GM18858 (cell line): ENCODE measurements around the gene USP19.

Source experiments
- ATAC-seq: cut with Tn5 transposase; IDR thresholded peaks from one replicate; pipeline ENCODE4 v1.9.1; 2021; ENCODE audit not compliant: unreplicated experiment

USP19 gene

GRCh38 chr3:49134471-49135265 lies 14.0 kb upstream of the USP19 start:
- no peak for ATAC-seq

- no peak for ATAC-seq
Measured at GRCh38 chr3:49133226-49133951, 12.8 kb upstream of the USP19 start.

DNA sequence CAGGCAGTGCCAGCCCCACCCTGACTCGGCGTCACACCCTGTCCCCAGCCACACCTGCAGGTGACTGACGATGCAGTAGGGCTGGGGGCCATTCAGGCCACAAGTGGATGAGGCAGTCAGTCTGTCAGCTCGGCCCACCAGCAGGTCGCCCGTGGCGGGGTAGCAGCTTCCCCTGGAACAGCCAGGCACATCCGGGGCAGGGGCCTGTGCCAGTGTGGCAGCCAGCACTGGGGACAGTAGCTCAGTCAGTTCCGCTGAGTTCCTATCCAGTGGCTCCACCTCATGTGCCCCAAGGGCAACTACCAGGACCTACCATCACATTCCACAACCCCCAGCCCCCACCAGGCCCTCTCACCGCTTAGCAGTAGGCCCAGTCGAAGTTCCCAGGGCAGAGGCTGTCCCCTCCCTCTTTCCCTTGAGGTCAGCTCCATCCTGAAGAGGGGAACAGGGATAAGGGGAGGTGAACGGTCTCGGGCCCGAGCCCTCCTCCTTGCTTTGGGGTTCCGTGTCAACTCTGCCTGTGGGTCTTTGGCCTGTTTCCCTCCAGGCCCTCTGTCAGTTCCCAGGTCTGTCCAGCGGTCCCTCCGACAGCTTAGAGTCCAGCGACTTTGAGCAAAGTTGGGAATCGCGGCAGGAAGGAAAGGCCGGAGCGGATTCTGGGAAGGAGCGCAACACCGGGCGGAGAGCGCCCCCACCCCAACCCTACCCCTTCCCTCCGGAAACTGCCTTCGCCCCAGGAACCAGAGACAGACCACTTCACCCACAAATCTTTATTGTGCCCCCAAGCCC lies 12.0 kb upstream of the USP19 start, which contains the start of gene LAMB2:
Gene LAMB2 (minus strand): TSS at position 614 of the 789 bp plus-strand sequence. CDS start 183 bp downstream, at position 431.
- ATAC-seq: no peak

- ATAC-seq: no peak
Measured at GRCh38 chr3:49132073-49132436, 11.4 kb upstream of the USP19 start.

DNA sequence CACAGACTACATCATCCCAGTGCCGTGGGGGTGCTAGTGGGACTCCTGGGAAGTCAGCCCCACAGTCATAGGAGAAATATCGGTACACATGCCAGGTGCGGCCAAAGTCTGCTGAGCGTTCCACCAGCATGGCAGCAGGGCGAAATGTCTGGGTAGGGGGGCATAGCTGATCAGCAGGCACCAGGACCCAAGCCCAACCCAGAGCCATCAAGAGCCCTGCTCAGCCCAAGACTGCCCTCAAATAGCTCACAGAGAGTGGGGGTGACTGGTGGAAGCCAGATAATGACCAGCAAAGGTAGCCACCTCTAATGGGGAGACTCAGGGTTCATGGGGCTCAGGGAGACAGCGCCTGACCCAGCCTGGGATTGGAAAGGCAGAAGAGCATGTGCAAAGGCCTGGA lies 11.0 kb upstream of the USP19 start:
- ATAC-seq: no peak

GRCh38 chr3:49131040-49131439 lies 10.4 kb upstream of the USP19 start:
- ATAC-seq: no peak

DNA sequence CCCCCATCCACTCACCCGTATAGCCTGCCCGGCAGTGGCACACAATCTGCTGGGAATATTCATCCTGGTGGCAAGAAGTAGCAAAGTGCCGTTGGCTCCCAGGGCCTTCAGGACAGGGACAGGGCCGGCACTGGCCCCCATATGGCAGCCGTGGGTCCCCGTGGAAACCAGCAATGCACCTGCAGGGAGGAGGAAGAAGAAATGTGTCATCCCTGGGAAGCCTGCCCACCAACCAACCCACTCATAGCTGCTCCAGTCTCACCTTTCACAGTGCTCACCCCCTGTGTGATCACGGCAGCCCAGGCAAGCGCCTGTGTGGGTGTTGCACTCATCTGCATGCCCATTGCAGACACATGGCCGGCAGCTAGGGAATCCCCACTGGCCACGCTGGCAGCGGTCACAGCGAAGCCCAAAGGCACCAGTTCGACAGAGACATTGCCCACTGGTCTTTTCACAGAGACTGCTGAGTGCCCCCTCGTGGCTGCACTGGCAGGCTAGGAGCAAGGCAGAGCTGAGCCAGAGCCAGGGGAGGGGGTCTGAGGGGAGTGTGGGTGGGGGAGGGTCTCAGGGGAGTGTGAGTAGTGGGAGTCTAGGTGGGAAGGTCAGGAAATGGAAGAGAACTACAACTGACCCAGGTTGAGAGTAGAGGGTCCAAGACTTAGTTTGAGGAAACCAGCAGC lies 4.5 kb upstream of the USP19 start:
- ATAC-seq: no peak

DNA sequence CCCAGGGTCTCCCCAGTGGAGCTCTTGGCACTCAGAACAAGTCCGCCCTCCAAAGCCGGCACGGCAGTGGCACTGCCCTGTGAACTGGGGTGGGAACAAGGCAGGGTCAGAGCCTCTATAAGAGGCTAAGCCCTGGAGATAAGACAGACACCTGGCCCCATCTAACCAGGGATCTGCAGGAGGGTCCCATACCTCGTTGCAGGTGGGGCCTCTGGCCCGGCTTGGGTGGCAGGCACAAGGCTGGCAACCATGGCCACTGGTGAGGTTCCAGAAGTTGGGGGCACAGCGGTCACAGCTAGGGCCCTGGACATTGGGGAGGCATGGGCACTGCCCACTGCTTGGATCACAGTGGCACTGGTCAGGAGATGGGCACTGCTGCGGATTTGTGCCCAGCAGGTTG lies 3.6 kb upstream of the USP19 start:
- ATAC-seq: no peak

DNA sequence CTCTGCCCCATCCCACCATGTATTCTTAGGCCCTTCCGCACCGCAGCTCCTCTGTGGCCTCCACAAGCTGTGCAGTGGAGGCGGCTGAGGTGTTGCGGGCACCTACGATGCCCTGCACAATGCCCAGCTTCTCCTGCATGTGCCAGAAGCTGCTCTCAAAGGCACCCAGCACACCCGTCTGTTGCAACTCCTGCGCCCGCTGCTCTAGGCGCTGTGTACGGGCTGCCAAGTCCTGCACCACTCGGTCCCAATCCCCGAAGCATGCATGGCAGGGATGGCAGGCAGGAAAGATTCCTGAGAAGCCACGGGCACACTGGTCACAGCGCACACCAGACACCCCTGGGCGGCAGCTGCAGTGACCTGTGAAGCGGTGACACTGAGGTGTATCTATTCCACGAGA lies 3.1 kb upstream of the USP19 start:
- no peak for ATAC-seq

DNA sequence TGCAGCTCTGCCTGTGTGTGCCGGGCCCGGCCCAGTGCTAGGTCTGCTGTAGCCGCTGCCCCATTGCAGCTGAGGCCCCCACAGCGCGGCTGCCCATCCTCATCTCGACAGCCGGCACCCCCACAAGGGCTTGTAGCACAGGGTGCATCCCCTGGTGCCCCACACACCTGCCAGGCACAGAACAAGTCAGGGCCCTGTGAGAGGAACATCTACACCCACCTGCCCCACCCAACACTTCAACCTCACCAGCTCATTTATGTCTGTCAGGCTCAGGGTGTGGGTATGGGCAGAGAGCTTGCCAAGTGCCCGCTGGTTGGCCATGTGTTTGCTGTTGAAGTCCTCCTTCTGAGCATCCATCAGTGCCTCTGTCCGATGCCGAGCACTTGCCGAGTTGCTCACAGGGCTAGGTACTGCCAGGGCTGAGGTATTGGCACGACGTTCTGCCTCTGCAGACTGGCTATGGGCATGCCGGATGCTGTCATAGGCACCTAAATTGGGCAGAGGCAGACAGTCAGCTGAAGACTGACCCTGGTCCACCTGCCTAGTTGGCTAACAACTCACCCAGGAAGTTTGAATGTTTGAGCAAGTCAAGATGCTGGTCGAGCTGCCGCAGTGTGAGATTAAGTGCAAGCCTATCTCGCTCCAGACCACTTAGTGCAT lies 2.4 kb upstream of the USP19 start:
- ATAC-seq: no peak

DNA sequence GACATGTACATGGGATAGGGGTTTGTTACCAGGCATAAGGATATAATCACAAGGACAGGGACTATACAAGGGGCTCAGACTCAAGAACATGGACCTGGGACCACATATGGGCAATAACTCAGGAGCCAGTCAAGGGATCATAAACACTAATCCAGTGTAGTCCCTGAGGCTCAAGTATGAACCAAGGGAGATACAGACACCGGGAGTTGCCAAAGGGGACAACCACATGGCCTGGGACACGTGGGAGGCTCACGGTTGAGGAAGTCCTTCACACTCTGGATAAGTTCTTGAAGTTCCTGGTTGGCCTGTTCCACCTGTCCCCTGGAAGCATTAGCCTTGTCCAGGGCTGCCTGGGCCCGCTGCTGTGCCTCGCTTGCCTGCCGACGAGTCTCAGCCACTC lies 1.8 kb upstream of the USP19 start:
- ATAC-seq: no peak

DNA sequence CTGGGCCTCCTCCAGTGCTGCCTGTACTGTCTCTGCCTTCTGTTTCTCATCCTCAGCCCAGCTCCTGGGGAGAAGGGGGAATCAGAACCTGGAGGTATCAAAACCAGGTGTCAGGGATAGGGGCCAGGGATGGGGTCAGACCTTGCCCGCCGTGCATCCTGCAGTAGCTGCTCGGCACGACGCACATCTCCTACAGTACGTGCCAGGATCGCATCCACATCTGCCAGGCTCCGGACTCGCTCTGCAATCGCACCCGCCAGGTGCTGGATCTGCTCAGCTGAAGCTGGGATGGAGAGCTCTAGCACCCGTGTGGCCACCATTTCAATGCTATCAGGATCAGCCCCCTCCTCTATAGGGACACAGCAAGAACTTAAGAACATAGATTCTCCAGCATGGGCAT lies 1.4 kb upstream of the USP19 start:
- no peak for ATAC-seq

- ATAC-seq: no peak
Measured at GRCh38 chr3:49121132-49121736, 611 bp upstream of the USP19 start.

- ATAC-seq: no peak
Measured at GRCh38 chr3:49120096-49120437, 556 bp downstream of the USP19 start.

GRCh38 chr3:49119439-49119838 lies 1.2 kb downstream of the USP19 start:
- no peak for ATAC-seq

- no peak for ATAC-seq
Measured at GRCh38 chr3:49119036-49119435, 1.6 kb downstream of the USP19 start.

DNA sequence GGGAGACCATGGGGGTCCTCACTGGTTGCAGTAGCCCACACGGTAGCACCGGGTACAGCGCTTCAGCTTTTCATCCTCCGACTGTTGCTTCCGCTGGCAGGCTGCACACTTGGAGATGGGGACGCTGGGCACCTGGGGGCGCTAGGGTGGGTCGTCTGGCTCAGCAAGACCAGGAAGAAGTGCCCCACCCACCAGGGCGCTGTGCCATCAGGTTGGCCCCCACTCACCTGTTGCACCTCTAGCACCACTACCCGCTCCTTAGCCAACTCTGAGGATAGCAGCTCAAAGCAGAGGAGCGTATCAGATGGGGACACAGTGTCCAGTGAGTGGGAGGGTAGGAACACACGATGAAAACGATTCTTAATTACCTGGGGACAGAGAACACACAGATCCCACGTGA lies 8.4 kb downstream of the USP19 start:
- ATAC-seq: no peak

DNA sequence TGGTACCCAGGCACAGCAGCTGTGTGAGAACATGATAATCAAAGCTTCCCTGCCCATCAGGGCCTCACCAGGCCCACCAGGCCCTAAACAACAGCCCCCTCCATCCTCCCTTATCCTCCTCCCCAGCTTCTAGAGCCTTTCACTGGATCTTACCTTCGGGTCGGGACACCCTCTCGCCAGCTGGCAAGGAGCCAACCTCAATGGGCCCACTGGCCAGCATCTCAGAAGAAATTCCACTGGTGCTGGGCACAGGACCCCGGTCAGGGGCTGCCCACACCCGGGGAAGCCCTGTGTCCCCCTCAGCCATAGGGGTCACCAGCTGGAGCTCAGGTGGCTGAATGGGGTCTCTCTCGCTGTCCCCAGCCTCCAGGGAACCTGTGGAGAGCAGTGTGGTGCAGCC lies 9.3 kb downstream of the USP19 start:
- ATAC-seq: no peak

DNA sequence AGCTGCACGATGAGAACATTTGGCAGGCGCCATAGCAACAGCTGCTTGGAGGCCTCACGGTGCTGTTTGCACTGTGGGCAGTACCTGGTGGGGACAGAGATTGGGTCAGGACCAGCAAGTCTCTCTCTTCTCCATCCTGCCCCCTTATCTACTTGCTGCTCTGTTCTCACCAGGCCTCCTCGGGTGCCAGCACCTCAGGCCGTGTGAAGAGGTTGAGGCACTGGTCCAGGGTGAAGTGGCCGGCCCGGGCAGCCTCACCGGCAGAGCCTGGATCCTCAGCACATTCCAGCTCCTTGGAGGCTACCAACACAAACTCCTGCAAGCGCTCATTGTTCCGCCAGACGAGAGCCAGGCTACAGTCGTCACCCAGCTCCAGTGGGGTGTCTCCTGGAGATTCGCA lies 9.8 kb downstream of the USP19 start:
- ATAC-seq: no peak

DNA sequence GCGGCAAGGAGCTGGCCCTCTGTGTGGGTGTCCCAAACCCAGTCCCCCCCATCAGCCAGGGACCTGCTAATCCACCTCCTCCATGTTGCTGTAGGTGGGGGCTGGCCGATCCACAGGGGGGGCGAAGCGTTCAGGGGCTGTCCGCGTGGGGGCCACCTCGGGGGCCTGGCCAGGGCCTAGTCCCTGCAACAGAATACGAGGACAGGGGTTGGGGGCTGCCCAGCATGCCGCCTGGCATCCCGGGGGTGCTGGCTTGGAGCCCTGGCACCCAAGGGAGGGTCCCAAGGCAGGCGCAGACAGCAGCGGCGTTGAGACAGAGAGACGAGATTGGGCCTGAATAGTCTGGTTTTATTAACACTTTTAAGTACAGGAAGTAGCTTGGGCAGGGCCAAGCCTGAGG lies 12.3 kb downstream of the USP19 start:
- no peak for ATAC-seq
